Thyroid gland (tissue), 4 donors: Measurements from ENCODE around the gene ALDH8A1.

ENCODE experiments used
- POLR2A ChIP-seq, 2 donors: fragments of 450-650 bp; IDR thresholded peaks; one replicate each; pipeline ENCODE4 v1.6.1; 2017; ENCODE audit warnings: antibody characterized with exemption in 2 of 2, mild to moderate bottlenecking in 2 of 2, moderate library complexity in 1 of 2
- TF ChIP-seq, protein P1 (sequence below), 6 experiments: fragments of 200-600 bp in 3 of 6; fragments of 450-650 bp in 3 of 6; sonication (generic) in 3 of 6; IDR thresholded peaks; one replicate each; pipeline ENCODE4 v1.5.1; 2016 to 2019; ENCODE audit warnings: antibody characterized with exemption in 6 of 6, mild to moderate bottlenecking in 2 of 6, inconsistent platforms in 1 of 6, moderate library complexity in 1 of 6

- TF ChIP-seq, protein P1, sequence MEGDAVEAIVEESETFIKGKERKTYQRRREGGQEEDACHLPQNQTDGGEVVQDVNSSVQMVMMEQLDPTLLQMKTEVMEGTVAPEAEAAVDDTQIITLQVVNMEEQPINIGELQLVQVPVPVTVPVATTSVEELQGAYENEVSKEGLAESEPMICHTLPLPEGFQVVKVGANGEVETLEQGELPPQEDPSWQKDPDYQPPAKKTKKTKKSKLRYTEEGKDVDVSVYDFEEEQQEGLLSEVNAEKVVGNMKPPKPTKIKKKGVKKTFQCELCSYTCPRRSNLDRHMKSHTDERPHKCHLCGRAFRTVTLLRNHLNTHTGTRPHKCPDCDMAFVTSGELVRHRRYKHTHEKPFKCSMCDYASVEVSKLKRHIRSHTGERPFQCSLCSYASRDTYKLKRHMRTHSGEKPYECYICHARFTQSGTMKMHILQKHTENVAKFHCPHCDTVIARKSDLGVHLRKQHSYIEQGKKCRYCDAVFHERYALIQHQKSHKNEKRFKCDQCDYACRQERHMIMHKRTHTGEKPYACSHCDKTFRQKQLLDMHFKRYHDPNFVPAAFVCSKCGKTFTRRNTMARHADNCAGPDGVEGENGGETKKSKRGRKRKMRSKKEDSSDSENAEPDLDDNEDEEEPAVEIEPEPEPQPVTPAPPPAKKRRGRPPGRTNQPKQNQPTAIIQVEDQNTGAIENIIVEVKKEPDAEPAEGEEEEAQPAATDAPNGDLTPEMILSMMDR (IDR thresholded peaks at IDR 0.05), result no peak
- no peak for TF ChIP-seq POLR2A (IDR thresholded peaks at IDR 0.05)
Measured at GRCh38 chr6:134936931-134937330, 13.0 kb downstream of the ALDH8A1 start.
